K562 (cell line): Measurements from ENCODE around the gene VEGFB. TPM values are rescaled to one million over a fixed set of nuclear protein-coding genes. Genes with fewer than 3 reads are reported as not detected.

Source experiments
- BRCA1 ChIP-seq, 2 experiments: fragments of 450-650 bp in 1 of 2; sonication (generic) in 1 of 2; formaldehyde crosslinking in 1 of 2; IDR thresholded peaks; 2 replicates each; pipeline versions ENCODE4 v1.5.0 to v1.6.1; 2017 to 2020; ENCODE audit warnings: mild to moderate bottlenecking in 1 of 2, missing genetic modification reagents in 1 of 2
- CBFB ChIP-seq: sonication (generic); formaldehyde crosslinking; IDR thresholded peaks from 2 replicates; pipeline ENCODE4 v1.4.0; 2020; ENCODE audit warnings: mild to moderate bottlenecking, missing genetic modification reagents
- CREBBP ChIP-seq: IDR thresholded peaks from one replicate; pipeline ENCODE4 v1.6.1; 2012; ENCODE audit warnings: low read depth, mild to moderate bottlenecking, control low read depth, inconsistent platforms, low read length
- ELF4 ChIP-seq: fragments of 450-650 bp; formaldehyde crosslinking; IDR thresholded peaks from 2 replicates; pipeline ENCODE4 v1.4.0; 2022; ENCODE audit warnings: missing genetic modification characterization
- HDAC8 ChIP-seq: fragments of 450-650 bp; IDR thresholded peaks from 2 replicates; pipeline ENCODE4 v1.6.1; 2016; ENCODE audit warnings: mild to moderate bottlenecking, missing genetic modification characterization, moderate library complexity, missing compliant biosample characterization
- HEY1 ChIP-seq: fragments of 250-450 bp; sonication (Bioruptor Pico); IDR thresholded peaks from 2 replicates; pipeline ENCODE4 v1.5.0; 2020; ENCODE audit warnings: mild to moderate bottlenecking, moderate library complexity, borderline replicate concordance
- MYBL2 ChIP-seq, 2 experiments: fragments of 450-650 bp in 1 of 2; sonication (generic) in 1 of 2; formaldehyde crosslinking in 1 of 2; IDR thresholded peaks; 2 replicates each; pipeline versions ENCODE4 v1.6.1 to v1.8.1; 2017 to 2022; ENCODE audit warnings: borderline replicate concordance in 1 of 2, inconsistent platforms in 1 of 2, low read depth in 1 of 2, mild to moderate bottlenecking in 1 of 2, missing genetic modification reagents in 1 of 2, moderate library complexity in 1 of 2
- NCOA2 ChIP-seq, 2 experiments: fragments of 450-650 bp; IDR thresholded peaks; 2 replicates each; pipeline ENCODE4 v1.6.1; 2018; ENCODE audit warnings: mild to moderate bottlenecking in 2 of 2, moderate library complexity in 1 of 2; ENCODE audit not compliant: partially characterized antibody in 2 of 2
- POLR2H ChIP-seq: IDR thresholded peaks from 2 replicates; pipeline ENCODE4 v1.6.1; 2016; ENCODE audit warnings: missing genetic modification characterization, low read depth, mild to moderate bottlenecking, control low read depth, missing compliant biosample characterization, moderate library complexity
- PTBP1 ChIP-seq: fragments of 200-400 bp; formaldehyde crosslinking; IDR thresholded peaks from 2 replicates; pipeline ENCODE4 v1.6.1; 2017; ENCODE audit warnings: low read depth, low read length
- SETDB1 ChIP-seq: IDR thresholded peaks from one replicate; pipeline ENCODE4 v1.6.1; 2012; ENCODE audit warnings: low read length, control low read depth, inconsistent platforms
- SMAD1 ChIP-seq: fragments of 150-350 bp; IDR thresholded peaks from 2 replicates; pipeline ENCODE4 v1.6.1; 2014; ENCODE audit warnings: low read length, low read depth; ENCODE audit not compliant: partially characterized antibody
- ZNF699 ChIP-seq: fragments of 250-450 bp; sonication (Bioruptor Pico); IDR thresholded peaks from 2 replicates; pipeline ENCODE4 v1.8.0; 2021; ENCODE audit warnings: mild to moderate bottlenecking, moderate library complexity; ENCODE audit not compliant: insufficient replicate concordance
- ZNF77 ChIP-seq: fragments of 250-450 bp; sonication (Bioruptor Pico); IDR thresholded peaks from 2 replicates; pipeline ENCODE4 v1.5.0; 2020
- ZNF785 ChIP-seq: fragments of 250-450 bp; sonication (Bioruptor Pico); IDR thresholded peaks from 2 replicates; pipeline ENCODE4 v1.4.0; 2020; ENCODE audit warnings: mild to moderate bottlenecking
- ZSCAN32 ChIP-seq: fragments of 450-650 bp; formaldehyde crosslinking; IDR thresholded peaks from 2 replicates; pipeline ENCODE4 v1.4.0; 2020; ENCODE audit warnings: mild to moderate bottlenecking, moderate library complexity
- polyA plus RNA-seq, 8 experiments: library from polyadenylated mRNA; depleted of rRNA in 4 of 8; stranded (reverse) in 5 of 8; unstranded in 3 of 8; fragments of >200 nt; fragmentation: Nextera tagmentation in 2 of 8; fragmentation: Illumina TruSeq in 1 of 8; extraction: Ambion mirVana in 2 of 8; extraction: Trizol in 1 of 8; gene quantifications; 2 replicates each; pipeline versions ENCODE4 v1.2.1 to v1.2.3, GENCODE V29; 2011 to 2014; ENCODE audit warnings: inconsistent platforms in 1 of 8, missing spikeins in 1 of 8
- total RNA-seq, 7 experiments: library from RNA; depleted of rRNA in 6 of 7; stranded (reverse); fragments of >200 nt in 6 of 7; fragmentation: Illumina TruSeq in 2 of 7; extraction: Trizol in 2 of 7; gene quantifications; 2 replicates each; pipeline versions ENCODE4 v1.2.1 to v1.2.3, GENCODE V29; 2011 to 2021; ENCODE audit warnings: low replicate concordance in 1 of 7
- TF ChIP-seq, protein P1 (sequence below): fragments of 150-350 bp; conservative IDR thresholded peaks from 2 replicates; pipeline ENCODE4 v1.6.1; 2014; ENCODE audit warnings: low read length
- TF ChIP-seq, protein P2 (sequence below), 2 experiments: fragments of 250-450 bp in 1 of 2; fragments of 450-650 bp in 1 of 2; sonication (Bioruptor Pico) in 1 of 2; IDR thresholded peaks; 2 replicates each; pipeline versions ENCODE4 v1.6.1 to v1.8.0; 2016 to 2021; ENCODE audit warnings: mild to moderate bottlenecking in 2 of 2, moderate library complexity in 2 of 2, missing compliant biosample characterization in 1 of 2, missing genetic modification characterization in 1 of 2
- TF ChIP-seq, protein P3 (sequence below): sonication (generic); formaldehyde crosslinking; IDR thresholded peaks from 2 replicates; pipeline ENCODE4 v1.8.1; 2022; ENCODE audit warnings: missing genetic modification reagents

The VEGFB gene
- total and polyA plus RNA-seq, 9 of the 15 experiments (the other 6 are each of a cell fraction or from before 2014, with no cell fraction given): 11.0 to 83.4 (median 25.7) TPM

DNA sequence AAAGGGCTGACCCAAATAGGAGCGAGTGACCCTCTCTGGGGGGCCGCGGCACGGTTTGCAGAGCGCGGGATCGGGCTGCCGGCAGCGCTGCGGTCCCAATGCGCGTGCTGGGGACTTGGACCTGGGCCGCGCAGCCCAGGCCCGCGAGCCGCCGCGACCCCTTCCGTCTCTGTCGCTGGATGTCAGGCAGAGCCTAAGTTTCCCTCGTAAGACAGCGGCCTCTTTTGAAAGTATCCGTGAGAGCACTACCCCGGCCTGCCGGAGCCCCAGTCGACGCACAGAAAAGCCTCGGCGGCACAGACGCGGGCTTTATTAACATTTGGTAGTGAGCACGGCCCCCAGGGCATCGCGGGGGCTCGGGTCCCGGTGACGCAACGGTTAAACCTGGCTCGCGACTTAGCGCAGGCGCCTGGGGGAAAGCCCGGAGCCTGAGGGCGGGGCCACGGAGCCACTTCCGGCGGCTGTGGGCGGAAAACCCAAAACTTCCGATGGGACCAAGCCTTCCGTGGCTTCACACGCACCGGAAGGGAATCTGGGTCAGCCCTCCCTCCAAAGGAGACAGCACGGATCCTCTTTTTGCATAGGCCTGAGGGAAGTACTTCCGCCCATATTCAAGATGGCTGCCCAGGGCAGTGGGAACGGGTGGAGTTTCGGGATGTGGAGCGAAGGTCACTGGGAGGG, 35.3 kb downstream of the VEGFB start (continued):
- TF ChIP-seq, protein P1, sequence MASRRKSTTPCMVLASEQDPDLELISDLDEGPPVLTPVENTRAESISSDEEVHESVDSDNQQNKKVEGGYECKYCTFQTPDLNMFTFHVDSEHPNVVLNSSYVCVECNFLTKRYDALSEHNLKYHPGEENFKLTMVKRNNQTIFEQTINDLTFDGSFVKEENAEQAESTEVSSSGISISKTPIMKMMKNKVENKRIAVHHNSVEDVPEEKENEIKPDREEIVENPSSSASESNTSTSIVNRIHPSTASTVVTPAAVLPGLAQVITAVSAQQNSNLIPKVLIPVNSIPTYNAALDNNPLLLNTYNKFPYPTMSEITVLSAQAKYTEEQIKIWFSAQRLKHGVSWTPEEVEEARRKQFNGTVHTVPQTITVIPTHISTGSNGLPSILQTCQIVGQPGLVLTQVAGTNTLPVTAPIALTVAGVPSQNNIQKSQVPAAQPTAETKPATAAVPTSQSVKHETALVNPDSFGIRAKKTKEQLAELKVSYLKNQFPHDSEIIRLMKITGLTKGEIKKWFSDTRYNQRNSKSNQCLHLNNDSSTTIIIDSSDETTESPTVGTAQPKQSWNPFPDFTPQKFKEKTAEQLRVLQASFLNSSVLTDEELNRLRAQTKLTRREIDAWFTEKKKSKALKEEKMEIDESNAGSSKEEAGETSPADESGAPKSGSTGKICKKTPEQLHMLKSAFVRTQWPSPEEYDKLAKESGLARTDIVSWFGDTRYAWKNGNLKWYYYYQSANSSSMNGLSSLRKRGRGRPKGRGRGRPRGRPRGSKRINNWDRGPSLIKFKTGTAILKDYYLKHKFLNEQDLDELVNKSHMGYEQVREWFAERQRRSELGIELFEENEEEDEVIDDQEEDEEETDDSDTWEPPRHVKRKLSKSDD: 0 out of 2 replicates have a peak, but pooled peaks have one; percentile 12
- TF ChIP-seq PTBP1 (no peak), ELF4 (CRISPR knock-in tag) (peak; percentile 93), POLR2H (tag) (peak; percentile 86), HEY1 (no peak), CREBBP (no peak), ZSCAN32 (CRISPR knock-in tag) (peak; percentile 45), MYBL2 (IDR thresholded peaks at IDR 0.05; ENCODE audit: low read depth) (no peak), MYBL2 (CRISPR knock-in tag; IDR thresholded peaks at IDR 0.05; ENCODE audit: borderline replicate concordance) (no peak), ZNF785 (no peak), BRCA1 (IDR thresholded peaks at IDR 0.05) (no peak), BRCA1 (CRISPR knock-in tag; IDR thresholded peaks at IDR 0.05) (no peak), SMAD1 (peak; percentile 50), ZNF699 (no peak), CBFB (CRISPR knock-in tag) (peak; percentile 90; the same call in 1 of the 2 replicates), HDAC8 (tag) (no peak), SETDB1 (peak; percentile 24), ZNF77 (peak; percentile 10; the same call in 1 of the 2 replicates), NCOA2 (IDR thresholded peaks at IDR 0.05; ENCODE audit: partially characterized antibody in 2 of 2) (no peak)
- TF ChIP-seq, protein P2, sequence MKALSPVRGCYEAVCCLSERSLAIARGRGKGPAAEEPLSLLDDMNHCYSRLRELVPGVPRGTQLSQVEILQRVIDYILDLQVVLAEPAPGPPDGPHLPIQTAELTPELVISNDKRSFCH (CRISPR knock-in tag; IDR thresholded peaks at IDR 0.05): no peak
- TF ChIP-seq, protein P2 (tag; IDR thresholded peaks at IDR 0.05): no peak; the same call in 1 of the 2 replicates
- TF ChIP-seq, protein P3, sequence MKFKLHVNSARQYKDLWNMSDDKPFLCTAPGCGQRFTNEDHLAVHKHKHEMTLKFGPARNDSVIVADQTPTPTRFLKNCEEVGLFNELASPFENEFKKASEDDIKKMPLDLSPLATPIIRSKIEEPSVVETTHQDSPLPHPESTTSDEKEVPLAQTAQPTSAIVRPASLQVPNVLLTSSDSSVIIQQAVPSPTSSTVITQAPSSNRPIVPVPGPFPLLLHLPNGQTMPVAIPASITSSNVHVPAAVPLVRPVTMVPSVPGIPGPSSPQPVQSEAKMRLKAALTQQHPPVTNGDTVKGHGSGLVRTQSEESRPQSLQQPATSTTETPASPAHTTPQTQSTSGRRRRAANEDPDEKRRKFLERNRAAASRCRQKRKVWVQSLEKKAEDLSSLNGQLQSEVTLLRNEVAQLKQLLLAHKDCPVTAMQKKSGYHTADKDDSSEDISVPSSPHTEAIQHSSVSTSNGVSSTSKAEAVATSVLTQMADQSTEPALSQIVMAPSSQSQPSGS: 0 out of 2 replicates have a peak, but pooled peaks have one; percentile 58
